Epithelial cell of prostate (primary cell): ENCODE measurements around the gene PAXX.
"Not testable (repeated sequence)": the region's sequence is repeated elsewhere in the genome, so short reads cannot be mapped to it uniquely, and the experiment has no call there.

ENCODE experiments used
- DNase-seq: peaks from one replicate; pipeline ENCODE4 v3.0.0-alpha.2; 2011; ENCODE audit warnings: low read depth, low spot score
- H3K27ac ChIP-seq: fragments of 450-650 bp; 2 replicates; pipeline ENCODE4 v1.5.1; 2017; ENCODE audit warnings: mild to moderate bottlenecking

The PAXX gene

DNA sequence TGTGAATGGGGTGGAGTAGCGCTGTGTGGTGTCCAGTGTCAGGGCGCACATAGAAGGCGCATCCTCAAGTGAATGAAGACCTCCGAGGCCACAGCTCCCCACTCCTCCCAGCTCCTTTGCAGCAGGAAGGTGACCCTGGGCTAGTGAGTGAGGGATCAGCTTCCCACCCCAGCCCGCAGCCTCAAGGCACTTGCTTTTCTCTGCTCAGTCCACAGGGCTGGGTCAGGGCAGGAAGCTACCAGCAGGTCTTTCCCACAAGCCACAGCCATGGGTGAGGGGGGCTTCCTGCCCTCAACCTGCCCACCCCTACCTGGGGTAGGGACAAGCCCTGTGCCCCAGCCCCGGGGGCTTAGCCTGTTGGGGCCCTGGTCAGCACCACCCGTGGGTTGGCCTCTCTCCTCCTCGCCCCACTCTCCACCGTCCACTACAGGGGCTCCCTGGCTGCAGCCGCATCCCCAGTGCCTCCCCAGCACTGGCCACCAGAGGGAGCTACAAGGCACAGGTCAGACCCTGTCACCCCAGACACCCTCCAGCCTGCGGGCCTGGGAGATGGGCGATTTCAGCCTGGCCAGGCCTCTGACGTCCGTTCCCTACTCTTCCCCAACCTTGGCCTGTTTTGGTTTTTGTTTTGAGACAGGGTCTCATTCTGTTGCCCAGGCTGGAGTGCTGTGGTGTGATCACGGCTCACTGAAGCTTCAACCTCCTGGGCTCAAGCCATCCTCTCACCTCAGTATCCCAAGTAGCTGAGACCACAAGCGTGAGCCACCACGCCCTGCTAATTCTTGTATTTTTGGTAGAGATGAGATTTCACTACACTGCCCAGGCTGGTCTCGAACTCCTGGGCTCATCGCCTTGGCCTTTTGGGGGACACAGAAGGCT is 37.1 kb downstream of the PAXX start:
- H3K27ac ChIP-seq, result no peak overlapping the region
- no peak for DNase-seq

DNA sequence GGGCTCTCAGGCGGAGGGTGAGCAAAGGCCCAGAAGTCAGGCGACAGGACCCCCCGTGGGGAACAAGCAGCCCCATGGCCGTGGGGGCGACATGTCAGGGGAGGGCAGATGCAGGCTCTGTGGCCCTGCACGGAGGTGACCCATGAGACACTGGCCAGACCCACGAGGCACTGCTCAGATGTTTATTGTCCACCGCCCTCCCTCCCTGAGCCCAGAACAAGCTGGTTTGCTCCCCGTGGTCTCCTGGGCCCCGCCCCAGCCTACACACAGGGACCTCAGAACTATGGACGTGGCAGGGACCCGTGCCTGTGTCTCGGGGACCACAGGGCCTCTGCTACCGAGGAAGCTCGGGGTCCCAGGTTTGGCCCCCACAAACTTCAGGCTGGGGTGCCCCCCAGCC is 37.8 kb downstream of the PAXX start:
- H3K27ac ChIP-seq, result no peak overlapping the region
- no peak for DNase-seq

DNA sequence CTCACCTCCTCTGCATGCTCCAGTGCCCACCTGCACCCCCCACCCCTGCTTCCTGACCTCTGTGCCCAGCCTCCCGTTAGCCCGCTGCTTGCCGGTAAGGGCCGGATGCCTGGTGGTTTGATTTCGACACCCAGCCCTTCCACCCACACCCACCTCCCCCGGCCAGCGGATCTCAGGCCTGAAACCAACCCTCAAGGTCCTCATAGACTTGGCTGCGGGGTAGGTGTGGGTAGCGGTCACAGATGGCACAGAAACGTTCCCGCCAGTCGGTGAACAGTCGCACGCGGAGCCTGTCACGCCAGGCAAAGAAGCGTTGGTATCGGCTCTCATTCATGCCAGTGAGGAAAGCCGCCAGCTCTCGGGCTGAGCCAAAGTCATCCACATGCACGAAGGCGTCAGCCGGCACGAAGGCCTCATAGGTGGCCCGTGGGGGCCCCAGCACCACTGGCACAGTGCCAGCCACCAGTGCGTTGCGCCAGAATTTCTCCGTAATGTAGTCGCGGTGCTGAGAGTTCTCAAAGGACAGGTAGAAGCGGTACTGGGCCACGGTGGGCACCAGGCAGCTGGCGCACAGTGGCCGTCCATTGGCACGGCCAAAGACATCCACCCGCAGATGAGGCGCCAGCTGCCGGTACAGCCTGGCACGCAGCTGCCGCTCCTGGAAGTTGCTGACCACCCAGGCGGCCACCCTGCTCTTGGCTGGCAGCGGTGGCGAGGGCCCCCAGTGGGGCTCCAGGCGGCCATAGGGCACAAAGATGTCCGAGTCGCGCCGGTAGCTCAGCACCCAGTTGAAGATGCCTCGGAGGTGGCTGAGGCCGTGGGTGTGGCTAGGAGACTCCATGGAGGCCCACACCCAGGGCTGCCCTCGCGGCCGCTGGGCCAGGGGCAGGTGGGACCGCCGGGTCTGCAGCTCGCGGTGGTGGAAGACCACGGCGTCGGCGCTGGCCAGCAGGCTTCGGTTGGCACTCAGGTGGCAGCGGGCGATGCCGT is 38.6 kb downstream of the PAXX start:
- H3K27ac ChIP-seq, result no peak overlapping the region

DNA sequence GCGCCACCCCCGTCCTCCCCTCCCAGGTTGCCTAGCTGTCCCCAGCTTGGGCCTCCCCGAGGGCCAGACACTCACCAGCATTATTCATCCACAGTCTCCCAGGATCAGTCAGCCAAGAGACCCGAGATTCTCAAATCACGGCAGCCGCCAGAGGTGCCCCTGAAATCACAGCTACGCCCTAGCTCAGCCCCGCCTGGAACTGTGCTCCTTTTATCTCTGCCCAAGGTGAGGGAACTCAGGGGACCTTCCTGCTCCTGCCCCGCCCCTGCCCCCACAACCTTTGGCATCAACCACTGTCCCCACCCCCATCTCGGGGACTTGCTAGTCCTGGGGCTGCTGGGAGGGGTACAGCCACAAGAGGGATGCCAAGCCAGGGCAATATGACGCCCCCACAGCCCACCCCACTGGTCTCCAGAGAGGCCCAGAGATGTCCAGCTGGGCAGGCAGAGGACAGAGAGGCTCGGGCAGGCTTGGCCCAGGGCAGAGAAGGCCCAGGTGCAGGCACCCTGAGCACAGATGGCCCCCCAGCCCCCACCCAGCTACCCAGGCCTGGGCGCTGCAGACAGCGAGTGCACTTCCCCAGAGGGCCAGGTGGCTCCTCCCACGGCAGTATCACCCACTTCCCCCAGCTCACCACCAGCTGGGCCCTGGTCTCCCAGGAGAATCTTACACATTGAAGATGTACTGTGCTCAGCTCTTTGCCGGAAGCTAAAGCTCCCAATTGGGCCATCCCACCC is 39.9 kb downstream of the PAXX start, which contains the start of gene FUT7:
Gene FUT7 (minus strand): TSS at position 185 of the 737 bp plus-strand sequence. CDS start 97 bp downstream, at position 88.
- H3K27ac ChIP-seq, result no peak within 1 kb of the TSS
- no peak for DNase-seq

More for the DNA sequence above, 38.6 kb downstream of the PAXX start:
- no peak for DNase-seq

DNA sequence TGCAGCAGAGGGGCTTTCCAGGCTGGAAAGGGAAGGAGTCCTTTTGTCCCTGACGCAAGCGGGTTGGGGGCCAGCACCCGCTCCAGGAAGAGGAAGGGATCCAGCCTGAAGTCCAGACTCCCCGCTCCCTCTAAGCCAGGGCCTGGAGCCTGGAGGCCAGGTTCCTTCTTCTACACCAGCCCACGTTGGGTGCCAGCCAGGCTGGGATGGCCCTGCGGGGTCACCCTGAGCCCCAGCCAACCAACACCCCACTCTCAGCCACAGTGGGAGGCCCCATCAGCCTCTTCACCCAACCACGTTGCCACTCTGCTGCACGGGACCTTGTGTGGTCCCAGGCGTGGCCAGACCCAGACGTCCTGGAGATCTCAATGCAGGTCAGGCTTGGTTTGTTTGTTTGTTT is 40.6 kb downstream of the PAXX start:
- H3K27ac ChIP-seq, result no peak overlapping the region
- no peak for DNase-seq

DNA sequence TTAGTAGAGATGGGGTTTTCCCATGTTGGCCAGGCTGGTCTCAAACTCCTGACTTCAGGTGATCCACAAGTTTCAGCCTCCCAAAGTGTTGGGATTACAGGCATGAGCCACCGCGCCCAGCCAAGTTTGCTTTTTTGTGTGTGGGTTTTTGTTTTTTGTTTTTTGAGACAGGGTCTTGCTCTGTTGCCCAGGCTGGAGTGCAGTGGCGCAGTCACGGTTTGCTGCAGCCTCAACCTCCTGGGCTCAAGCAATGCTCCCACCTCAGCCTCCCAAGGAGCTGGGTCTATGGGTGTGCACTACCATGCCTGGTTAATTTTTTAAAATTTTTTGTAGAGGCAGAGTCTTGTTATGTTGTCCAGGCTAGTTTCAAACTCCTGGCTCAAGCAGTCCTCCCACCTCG is 41.3 kb downstream of the PAXX start:
- not testable (repeated sequence) for H3K27ac ChIP-seq, DNase-seq

DNA sequence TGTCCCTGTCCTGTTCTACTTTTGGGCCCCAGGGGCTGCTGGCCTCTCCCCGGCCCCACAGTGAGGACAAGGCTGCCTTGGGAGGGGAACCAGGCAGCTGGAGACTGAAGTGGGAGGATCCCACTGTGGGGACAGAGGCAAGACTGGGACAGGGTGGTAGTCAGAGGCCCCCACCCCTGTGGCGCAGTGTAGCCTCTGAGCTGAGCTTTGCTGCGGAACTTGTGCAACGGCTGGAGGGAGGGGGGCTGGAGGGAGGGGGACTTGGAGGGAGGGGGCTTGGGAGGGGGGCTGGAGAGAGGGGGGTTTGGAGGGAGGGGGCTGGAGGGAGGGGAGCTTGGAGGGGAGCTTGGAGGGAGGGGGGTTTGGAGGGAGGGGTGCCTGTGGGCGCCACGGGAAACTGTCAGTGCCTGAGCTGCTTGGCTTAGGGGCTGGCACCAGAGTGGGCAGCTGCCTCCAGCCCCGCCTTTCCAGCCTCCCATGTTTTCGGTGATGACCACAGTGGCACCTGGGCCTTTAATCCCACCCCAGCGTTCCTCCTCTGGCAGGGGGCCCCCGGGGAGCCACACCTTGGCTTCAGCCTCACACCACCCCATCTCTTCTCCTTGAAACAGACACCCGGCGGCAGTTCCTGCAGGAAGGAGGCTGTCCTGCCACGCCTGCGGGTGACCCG is 42.0 kb downstream of the PAXX start:
- H3K27ac ChIP-seq, result no peak overlapping the region
- DNase-seq, result no peak

DNA sequence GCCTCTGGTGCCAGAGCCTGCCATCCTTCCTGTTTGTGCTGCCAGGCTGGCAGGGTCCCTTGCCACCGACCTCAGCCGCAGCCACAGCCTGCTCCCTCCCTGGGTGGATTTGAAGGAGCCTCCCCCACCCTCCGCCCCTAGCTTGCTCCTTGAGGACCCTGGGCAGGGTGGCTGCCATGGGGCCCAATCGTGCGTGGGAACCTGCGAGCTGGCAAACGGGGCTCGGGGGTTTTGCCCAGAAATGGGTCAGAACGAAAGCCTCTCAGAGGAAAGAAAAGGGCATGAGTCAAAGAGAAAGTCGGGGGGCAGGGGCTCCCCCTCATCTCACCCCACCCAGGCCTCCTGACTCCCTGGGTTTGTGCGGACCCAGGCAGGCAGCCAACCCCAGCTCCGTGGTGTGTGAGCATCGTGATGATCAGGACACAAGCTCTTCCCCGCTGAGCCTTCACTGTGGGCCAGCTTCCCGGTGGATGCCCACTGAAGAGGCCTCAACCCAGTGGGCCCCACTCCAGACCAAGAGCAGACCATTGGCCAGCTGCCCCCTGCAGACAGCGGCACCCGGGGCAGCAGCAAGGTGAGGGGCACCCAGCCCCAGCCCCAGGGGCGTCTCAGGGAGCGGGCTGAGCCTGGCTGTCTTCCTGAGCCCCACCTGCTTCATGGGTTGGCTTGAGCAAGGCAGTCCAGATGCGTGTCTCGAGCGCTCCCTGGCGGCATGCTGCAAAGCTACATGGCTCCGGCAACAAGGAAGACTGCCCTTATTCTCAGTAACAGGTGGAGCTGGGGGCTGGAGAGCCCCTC is 42.7 kb downstream of the PAXX start:
- no peak overlapping the region for H3K27ac ChIP-seq
- peak; percentile 40 for DNase-seq

DNA sequence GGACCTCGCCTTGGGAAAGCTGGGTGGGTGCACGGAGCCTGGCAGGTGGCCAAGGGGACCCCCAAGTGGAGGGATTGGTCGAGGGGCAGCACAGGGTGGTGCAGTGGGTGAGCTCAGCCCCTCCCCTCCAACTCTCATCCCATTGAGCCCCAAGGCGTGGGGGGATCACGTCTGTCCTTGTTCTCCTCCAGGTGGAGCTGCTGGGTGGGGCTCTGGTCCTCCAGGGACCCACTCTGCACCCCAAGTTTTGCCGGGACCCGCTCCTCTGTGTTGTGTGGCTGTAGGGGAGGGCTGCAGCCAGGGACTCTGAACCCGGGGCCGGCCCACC is 43.2 kb downstream of the PAXX start:
- no peak overlapping the region for H3K27ac ChIP-seq
- DNase-seq, result no peak

DNA sequence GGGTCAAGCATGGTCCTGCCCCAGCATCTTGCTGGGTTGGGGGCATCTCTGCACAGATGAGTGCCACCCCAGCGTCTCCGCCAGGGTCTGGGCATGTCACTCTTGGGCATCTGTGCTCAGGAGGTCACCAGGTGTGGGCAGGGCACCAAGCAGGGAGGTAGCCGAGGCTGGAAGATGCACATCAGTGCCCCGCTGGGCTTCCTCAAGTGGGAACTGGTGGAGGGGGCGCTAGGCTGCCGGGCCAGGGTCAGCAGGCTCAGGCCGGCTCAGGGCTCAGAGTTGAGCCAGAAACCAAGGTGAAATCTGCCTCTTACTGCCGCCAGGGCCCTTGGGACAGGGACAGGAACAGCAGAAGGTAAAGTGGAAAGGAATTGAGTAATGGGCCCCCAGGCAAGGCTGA is 43.7 kb downstream of the PAXX start:
- no peak overlapping the region for H3K27ac ChIP-seq
- no peak for DNase-seq

DNA sequence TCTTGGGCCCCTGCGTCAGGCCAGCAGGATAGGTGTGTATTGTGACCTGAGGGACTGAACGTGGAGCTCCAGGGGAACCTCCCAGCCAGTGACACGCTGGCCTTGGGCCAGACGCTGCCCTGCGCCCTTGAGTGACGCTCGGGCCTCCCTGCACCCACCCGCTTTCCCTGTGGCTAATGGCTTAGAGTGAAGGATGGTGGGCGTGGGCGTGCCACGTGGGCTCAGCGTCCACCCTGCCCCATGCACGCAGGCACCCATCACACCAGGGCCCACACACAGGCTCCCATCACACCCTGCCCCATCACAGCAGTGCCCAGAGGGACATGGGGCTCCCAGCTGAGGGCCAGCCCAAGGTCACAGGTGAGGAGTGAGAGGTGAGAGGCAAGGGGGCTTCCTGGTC is 44.8 kb downstream of the PAXX start:
- DNase-seq, result no peak
- H3K27ac ChIP-seq, result no peak overlapping the region

DNA sequence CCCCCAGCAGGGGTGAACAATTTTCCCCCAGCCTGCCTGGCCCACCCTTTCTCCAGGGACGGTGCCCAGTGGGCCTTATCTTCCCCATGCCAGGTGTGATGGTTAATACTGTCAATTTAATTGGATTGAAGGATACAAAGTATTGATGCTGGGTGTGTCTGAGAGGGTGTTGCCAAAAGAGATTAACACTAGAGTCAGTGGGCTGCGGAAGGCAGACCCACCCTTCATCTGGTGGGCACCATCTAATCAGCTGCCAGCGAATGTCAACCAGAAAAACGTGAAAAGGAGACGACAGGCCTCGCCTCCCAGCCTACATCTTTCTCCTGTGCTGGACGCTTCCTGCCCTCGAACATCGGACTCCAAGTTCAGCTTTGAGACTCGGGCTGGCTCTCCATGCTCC is 45.3 kb downstream of the PAXX start:
- H3K27ac ChIP-seq, result no peak overlapping the region
- DNase-seq, result no peak

DNA sequence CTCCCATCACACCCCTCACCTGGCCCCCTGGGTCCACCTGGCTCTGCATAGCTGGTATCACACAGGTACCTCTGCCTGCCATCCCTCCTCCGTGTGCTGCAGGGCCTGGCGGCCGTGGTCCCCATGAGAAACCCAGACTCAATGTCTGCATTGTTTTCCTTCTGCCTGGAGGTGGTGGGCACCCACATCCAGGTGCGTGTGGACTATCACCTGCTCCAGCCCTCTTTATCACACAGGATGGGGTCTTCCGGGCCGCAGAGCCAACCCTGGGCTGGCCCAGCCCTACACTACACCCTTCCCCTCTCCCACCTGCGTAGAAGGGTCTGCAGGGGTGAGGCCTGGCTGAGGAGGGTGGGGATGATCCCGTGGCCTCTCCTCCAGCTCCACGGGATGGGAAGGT is 46.7 kb downstream of the PAXX start:
- H3K27ac ChIP-seq, result no peak overlapping the region
- DNase-seq, result no peak

DNA sequence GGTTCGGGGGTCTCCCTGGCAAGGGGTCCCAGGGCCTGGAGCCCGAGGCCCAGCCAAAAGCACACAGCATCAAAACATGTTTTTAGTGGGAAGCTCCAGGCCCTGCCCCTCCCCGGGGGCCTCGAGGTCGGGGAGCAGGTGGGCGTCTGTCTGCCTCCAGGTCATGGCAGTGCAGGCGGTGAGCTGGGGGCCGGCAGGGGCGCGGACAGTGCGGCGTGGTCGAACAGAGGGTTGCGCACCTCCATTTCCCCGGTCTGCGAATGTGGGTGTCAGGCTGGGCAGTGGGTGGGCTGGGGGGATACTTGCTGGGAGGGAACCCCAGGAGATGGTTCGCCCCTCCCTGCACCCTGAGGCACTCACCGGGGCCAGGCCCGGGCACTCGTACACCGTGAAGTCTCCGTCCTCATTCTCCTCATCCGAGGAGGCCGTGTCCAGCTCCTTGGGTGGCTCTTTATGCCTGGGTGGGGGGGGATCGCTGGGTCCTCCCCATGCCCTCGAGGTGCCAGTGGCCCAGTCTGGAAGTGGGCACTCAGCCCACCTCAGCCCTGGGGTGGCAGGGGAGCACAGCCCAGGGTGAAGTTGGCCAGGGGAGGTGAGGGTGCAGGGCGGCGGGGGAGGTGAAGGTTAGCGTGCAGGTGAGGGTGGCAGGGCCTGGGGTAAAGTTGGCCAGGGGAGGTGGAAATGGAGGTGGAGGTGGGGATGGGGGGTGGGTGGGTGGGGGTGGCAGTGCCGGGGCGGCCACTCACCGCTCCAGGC is 47.6 kb downstream of the PAXX start:
- no peak for DNase-seq
- H3K27ac ChIP-seq, result no peak overlapping the region

DNA sequence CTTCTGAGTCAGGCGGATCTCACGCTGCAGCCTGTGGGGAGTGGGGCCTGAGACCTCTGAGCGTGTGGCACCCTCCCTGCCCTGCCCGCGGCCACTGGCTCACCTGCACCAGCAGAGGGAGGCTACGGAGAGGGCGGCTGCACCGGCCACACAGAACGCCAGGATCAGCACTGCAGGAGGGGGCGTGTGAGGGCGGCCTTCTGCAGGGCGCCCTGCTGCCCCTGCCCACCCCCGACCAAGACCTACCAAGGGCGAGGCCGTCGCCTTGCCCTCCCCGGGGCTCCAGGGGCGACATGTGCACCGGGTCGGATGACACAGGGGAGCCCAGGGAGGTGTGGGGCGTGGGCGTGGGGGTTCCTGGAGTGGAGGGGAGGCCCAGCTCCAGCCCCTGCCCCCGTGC is 48.3 kb downstream of the PAXX start:
- no peak overlapping the region for H3K27ac ChIP-seq
- no peak for DNase-seq

DNA sequence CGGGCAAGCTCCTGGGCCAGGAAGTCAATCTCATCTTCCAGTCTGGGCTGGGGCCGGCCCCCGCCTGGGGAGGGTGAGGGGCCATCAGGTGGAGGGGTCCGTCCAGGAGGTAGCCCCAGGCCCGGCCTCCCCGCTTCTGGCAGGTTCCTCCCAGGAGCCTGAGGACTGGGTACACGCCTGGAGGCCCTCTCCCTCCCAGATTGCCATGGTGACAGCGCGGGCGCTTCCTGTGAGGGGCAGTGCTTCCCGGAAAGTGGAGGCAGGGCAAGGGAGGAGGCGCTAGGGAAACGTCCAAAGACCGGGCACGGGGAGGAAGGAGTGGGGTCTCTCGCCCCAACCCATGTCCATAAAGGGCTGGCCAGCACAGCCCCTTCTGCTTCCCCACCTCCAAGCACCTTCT is 48.9 kb downstream of the PAXX start:
- no peak for DNase-seq
- no peak overlapping the region for H3K27ac ChIP-seq

DNA sequence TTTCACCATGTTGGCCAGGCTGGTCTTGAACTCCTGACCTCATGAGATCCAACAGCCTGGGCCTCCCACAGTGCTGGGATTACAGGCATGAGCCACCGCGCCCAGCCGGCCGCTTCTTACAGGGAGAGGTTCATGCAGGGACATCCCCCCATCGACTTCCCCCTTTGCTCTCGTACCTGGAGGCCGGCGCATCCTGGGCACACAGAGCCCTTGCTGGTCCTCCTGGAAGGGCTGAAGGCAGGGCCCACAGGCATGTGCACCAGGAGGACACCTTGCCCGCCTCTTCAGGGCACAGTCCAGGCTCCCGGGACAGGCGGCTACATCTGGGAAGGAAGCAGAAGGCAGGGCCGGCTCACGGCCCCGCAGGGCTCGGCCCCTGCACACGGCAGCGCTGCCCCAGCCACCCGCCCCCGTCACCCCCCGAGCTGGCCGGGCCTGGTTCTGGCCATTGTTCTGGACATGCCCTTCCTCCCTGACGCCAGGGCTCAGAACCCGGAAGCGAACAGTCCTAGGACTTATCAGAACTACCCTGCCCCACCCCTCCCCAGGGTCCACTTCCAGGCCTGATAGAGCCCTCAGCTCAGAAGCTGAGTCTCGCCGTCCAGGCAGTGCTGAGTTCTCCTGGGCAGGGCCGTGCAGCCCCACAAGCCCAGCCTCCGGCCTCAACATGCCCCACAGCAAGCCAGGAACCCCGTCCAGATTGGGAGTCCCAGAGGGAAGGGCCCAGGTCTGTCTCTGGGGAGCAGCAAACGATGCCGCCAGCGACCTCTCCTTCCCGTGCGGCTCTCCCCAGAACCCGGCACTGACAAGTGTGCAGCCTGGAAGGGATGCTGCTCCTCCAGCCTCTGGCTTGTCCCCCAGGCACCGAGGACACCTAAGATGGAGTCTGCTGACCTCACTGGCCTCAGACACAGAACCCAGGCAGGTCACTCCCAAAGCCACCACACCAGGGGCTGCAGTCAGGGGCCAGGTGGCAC is 50.8 kb downstream of the PAXX start:
- H3K27ac ChIP-seq, result no peak overlapping the region
- DNase-seq, result no peak
